HepG2 (cell line): Measurements from ENCODE around the gene FCN3. TPM values are rescaled to one million over a fixed set of nuclear protein-coding genes. Genes with fewer than 3 reads are reported as not detected.

ENCODE experiments used
- AGO2 ChIP-seq: fragments of 200-400 bp; formaldehyde crosslinking; optimal IDR thresholded peaks from 2 replicates; pipeline ENCODE3; 2017; ENCODE audit warnings: mild to moderate bottlenecking, low read depth, low read length, moderate library complexity
- CENPX ChIP-seq: sonication (generic); formaldehyde crosslinking; IDR thresholded peaks from 2 replicates; pipeline ENCODE4 v1.9.0; 2021; ENCODE audit warnings: mild to moderate bottlenecking, missing genetic modification reagents, moderate library complexity
- E2F1 ChIP-seq: sonication (generic); formaldehyde crosslinking; IDR thresholded peaks from 2 replicates; pipeline ENCODE4 v1.5.0; 2020; ENCODE audit warnings: missing genetic modification reagents
- EZH2 ChIP-seq: conservative IDR thresholded peaks from 2 replicates; pipeline ENCODE4 v1.6.1; 2012; ENCODE audit warnings: mild to moderate bottlenecking, low read depth, low read length, moderate library complexity
- FOXA3 ChIP-seq: IDR thresholded peaks from 2 replicates; pipeline ENCODE4 v1.6.1; 2016; ENCODE audit warnings: missing genetic modification reagents, missing compliant biosample characterization
- GATAD2A ChIP-seq: IDR thresholded peaks from 2 replicates; pipeline ENCODE4 v1.6.1; 2016
- GMEB2 ChIP-seq: IDR thresholded peaks from 2 replicates; pipeline ENCODE4 v1.6.1; 2016; ENCODE audit warnings: missing biosample characterization, missing genetic modification reagents, low read depth
- HMGA1 ChIP-seq: sonication (generic); formaldehyde crosslinking; conservative IDR thresholded peaks from 2 replicates; pipeline ENCODE4 v1.4.0; 2020; ENCODE audit warnings: missing genetic modification reagents
- HNRNPH1 ChIP-seq: fragments of 200-400 bp; formaldehyde crosslinking; optimal IDR thresholded peaks from 2 replicates; pipeline ENCODE3; 2017; ENCODE audit warnings: mild to moderate bottlenecking, low read depth, low read length
- MLXIP ChIP-seq: sonication (generic); formaldehyde crosslinking; IDR thresholded peaks from 2 replicates; pipeline ENCODE4 v1.9.0; 2021; ENCODE audit warnings: missing genetic modification reagents, borderline replicate concordance
- NONO ChIP-seq, 2 experiments: fragments of 450-650 bp in 1 of 2; sonication (generic) in 1 of 2; formaldehyde crosslinking in 1 of 2; IDR thresholded peaks in 1 of 2; conservative IDR thresholded peaks in 1 of 2; 2 replicates each; pipeline versions ENCODE4 v1.6.1 to v1.8.0; 2017 to 2022; ENCODE audit warnings: mild to moderate bottlenecking in 1 of 2, missing genetic modification reagents in 1 of 2, moderate library complexity in 1 of 2
- POLR2AphosphoS2 ChIP-seq: IDR thresholded peaks from 2 replicates; pipeline ENCODE4 v1.6.1; 2011; ENCODE audit warnings: low read depth, low read length, improper control_type of control experiment
- PPARG ChIP-seq: conservative IDR thresholded peaks from 2 replicates; pipeline ENCODE4 v1.6.1; 2016; ENCODE audit warnings: missing biosample characterization, missing genetic modification reagents
- SP140L ChIP-seq: sonication (generic); formaldehyde crosslinking; IDR thresholded peaks from 2 replicates; pipeline ENCODE4 v1.4.0; 2020; ENCODE audit warnings: missing genetic modification reagents, borderline replicate concordance
- SRSF9 ChIP-seq: fragments of 200-400 bp; formaldehyde crosslinking; IDR thresholded peaks from 2 replicates; pipeline ENCODE4 v1.6.1; 2018; ENCODE audit warnings: borderline replicate concordance, mild to moderate bottlenecking, low read depth, low read length; ENCODE audit not compliant: insufficient read depth, poor library complexity, severe bottlenecking
- TFDP1 ChIP-seq: IDR thresholded peaks from 2 replicates; pipeline ENCODE4 v1.6.1; 2016; ENCODE audit warnings: missing compliant biosample characterization, missing genetic modification reagents, borderline replicate concordance
- ZBTB46 ChIP-seq: sonication (generic); formaldehyde crosslinking; IDR thresholded peaks from 2 replicates; pipeline ENCODE4 v1.4.0; 2020; ENCODE audit warnings: mild to moderate bottlenecking, missing genetic modification reagents, borderline replicate concordance
- ZNF253 ChIP-seq: sonication (generic); formaldehyde crosslinking; IDR thresholded peaks from 2 replicates; pipeline ENCODE4 v1.8.0; 2022; ENCODE audit warnings: mild to moderate bottlenecking, missing genetic modification reagents, borderline replicate concordance
- ZNF772 ChIP-seq: sonication (generic); formaldehyde crosslinking; IDR thresholded peaks from 2 replicates; pipeline ENCODE4 v1.5.0; 2020; ENCODE audit warnings: mild to moderate bottlenecking, missing genetic modification reagents
- ZNF841 ChIP-seq: sonication (generic); formaldehyde crosslinking; IDR thresholded peaks from 2 replicates; pipeline ENCODE4 v1.8.1; 2023; ENCODE audit warnings: missing genetic modification reagents, borderline replicate concordance
- polyA plus RNA-seq, 8 experiments: library from polyadenylated mRNA; depleted of rRNA in 3 of 8; stranded (reverse) in 7 of 8; unstranded in 1 of 8; fragments of >200 nt; fragmentation: Illumina TruSeq in 4 of 8; extraction: Trizol in 4 of 8; gene quantifications; 2 replicates each; pipeline versions ENCODE4 v1.2.1 to v1.2.3, GENCODE V29; 2011 to 2016; ENCODE audit warnings: low read depth in 4 of 8, missing spikeins in 1 of 8, mixed read lengths in 1 of 8; ENCODE audit not compliant: insufficient read depth in 1 of 8
- total RNA-seq, 5 experiments: library from RNA; depleted of rRNA; stranded (reverse); fragments of >200 nt; fragmentation: Illumina TruSeq; extraction: Trizol; gene quantifications; 2 replicates each; pipeline ENCODE4 v1.2.3, GENCODE V29; 2016; ENCODE audit warnings: low read depth in 1 of 5

The FCN3 gene
- total and polyA plus RNA-seq, 2 of the 13 experiments (the other 11 are each of a cell fraction or from before 2014, with no cell fraction given), result not detected

- TF ChIP-seq HNRNPH1, result no peak
- no peak for TF ChIP-seq CENPX (CRISPR knock-in tag)
- peak; percentile 47 for TF ChIP-seq ZNF772 (CRISPR knock-in tag)
- TF ChIP-seq SP140L, result no peak
- TF ChIP-seq GMEB2 (CRISPR knock-in tag), result no peak
- no peak for TF ChIP-seq MLXIP (CRISPR knock-in tag)
- no peak for TF ChIP-seq POLR2AphosphoS2
- peak; percentile 42; the same call in 1 of the 2 replicates for TF ChIP-seq TFDP1 (CRISPR knock-in tag)
- TF ChIP-seq FOXA3, result no peak
- TF ChIP-seq NONO (IDR thresholded peaks at IDR 0.05), result no peak
- peak; percentile 77; the same call in 1 of the 2 replicates for TF ChIP-seq NONO (CRISPR knock-in tag; conservative IDR thresholded peaks at IDR 0.05)
- no peak for TF ChIP-seq ZNF253
- TF ChIP-seq HMGA1 (CRISPR knock-in tag), result no peak
- TF ChIP-seq GATAD2A (CRISPR knock-in tag), result no peak
- TF ChIP-seq PPARG (CRISPR knock-in tag), result no peak
- peak; percentile 66 for TF ChIP-seq AGO2
- TF ChIP-seq EZH2, result no peak
- no peak for TF ChIP-seq SRSF9
- no peak for TF ChIP-seq ZBTB46 (CRISPR knock-in tag)
- no peak for TF ChIP-seq ZNF841 (CRISPR knock-in tag)
- no peak for TF ChIP-seq E2F1 (CRISPR knock-in tag)
Measured at GRCh38 chr1:27342778-27343638, 31.6 kb downstream of the FCN3 start (continued).
